ENCODE measurements around the gene CELA2A. TPM values are rescaled to one million over a fixed set of nuclear protein-coding genes. Genes with fewer than 3 reads are reported as not detected.
"Not testable (repeated sequence)": the region's sequence is repeated elsewhere in the genome, so short reads cannot be mapped to it uniquely, and the experiment has no call there.

CELA2A gene
- polyA plus RNA-seq, 5 donors = 0.24 to 0.46 (median 0.30) TPM; not detected in 2

- no peak for DNase-seq
Observed at GRCh38 chr1:15424981-15425380, 31.6 kb upstream of the CELA2A start.

- no peak for DNase-seq
Observed at GRCh38 chr1:15425521-15425920, 31.0 kb upstream of the CELA2A start.

- DNase-seq = peak; percentile 53 to 63
Observed at GRCh38 chr1:15425958-15426357, 30.6 kb upstream of the CELA2A start.

GRCh38 chr1:15426492-15427279, 29.8 kb upstream of the CELA2A start:
- DNase-seq = no peak

- no peak for DNase-seq
Observed at GRCh38 chr1:15427280-15427666, 29.3 kb upstream of the CELA2A start.

- not testable (repeated sequence) for DNase-seq
Observed at GRCh38 chr1:15428252-15428651, 28.3 kb upstream of the CELA2A start.

GRCh38 chr1:15428815-15429435, 27.6 kb upstream of the CELA2A start:
- no peak for DNase-seq

- no peak for DNase-seq
Observed at GRCh38 chr1:15429701-15430149, 26.8 kb upstream of the CELA2A start.

GRCh38 chr1:15430787-15431570, 25.6 kb upstream of the CELA2A start:
- DNase-seq = peak in 1 of 2 donors; percentile 56

GRCh38 chr1:15431571-15431948, 25.0 kb upstream of the CELA2A start:
- no peak for DNase-seq

- no peak for DNase-seq
Observed at GRCh38 chr1:15432324-15432723, 24.2 kb upstream of the CELA2A start.

GRCh38 chr1:15433471-15433870, 23.1 kb upstream of the CELA2A start:
- no peak for DNase-seq

- DNase-seq = not testable (repeated sequence)
Observed at GRCh38 chr1:15434739-15435138, 21.8 kb upstream of the CELA2A start.

- no peak for DNase-seq
Observed at GRCh38 chr1:15435239-15436077, 21.1 kb upstream of the CELA2A start.

- no peak for DNase-seq
Observed at GRCh38 chr1:15436881-15437442, 19.6 kb upstream of the CELA2A start.

- no peak for DNase-seq
Observed at GRCh38 chr1:15439325-15439724, 17.2 kb upstream of the CELA2A start.

GRCh38 chr1:15440357-15440756, 16.2 kb upstream of the CELA2A start:
- DNase-seq = no peak

- DNase-seq = no peak
Observed at GRCh38 chr1:15441247-15441646, 15.3 kb upstream of the CELA2A start.

GRCh38 chr1:15442119-15442518, 14.4 kb upstream of the CELA2A start:
- no peak for DNase-seq

- DNase-seq = no peak
Observed at GRCh38 chr1:15442759-15443158, 13.8 kb upstream of the CELA2A start.

- DNase-seq = no peak
Observed at GRCh38 chr1:15443281-15443680, 13.3 kb upstream of the CELA2A start.

Data from right lung (tissue), 5 donors.